HG03135 (cell line): ENCODE measurements around the gene BZW1.
A peak's percentile ranks its signal among the peaks of the same experiment; 100 is the strongest.

Experiments used
- ATAC-seq: cut with Tn5 transposase; IDR thresholded peaks from one replicate; pipeline ENCODE4 v1.9.1; 2021; ENCODE audit warnings: mild to moderate bottlenecking, moderate library complexity; ENCODE audit not compliant: unreplicated experiment

The BZW1 gene

DNA sequence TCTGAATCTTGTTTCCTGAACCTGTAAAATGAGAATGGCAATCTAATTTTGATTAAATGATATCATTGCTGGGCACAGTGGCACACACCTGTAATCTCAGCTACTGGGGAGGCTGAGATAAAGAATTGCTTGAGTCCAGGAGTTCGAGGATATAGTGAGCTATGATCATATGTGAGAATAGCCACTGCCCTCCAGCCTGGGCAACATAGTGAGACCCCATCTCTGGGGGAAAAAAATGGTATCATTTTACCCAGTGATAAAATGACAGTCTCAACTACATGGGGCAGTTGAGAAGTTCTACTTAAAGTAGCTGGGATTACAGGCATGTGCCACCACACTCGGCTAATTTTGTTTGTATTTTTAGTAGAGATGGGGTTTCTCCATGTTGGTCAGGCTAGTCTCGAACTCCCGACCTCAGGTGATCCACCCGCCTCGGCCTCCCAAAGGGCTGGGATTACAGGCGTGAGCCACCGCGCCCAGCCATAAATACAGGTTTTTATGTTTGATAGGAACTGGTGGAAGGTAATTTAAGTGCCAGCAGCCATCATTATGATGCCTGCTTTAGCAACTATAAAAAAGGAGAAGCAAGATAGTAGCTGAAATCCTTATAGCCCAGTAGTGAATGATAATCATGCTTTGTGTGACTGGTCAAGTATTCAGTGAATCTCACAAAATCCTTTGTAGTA is 17.0 kb downstream of the BZW1 start:
- ATAC-seq: no peak

DNA sequence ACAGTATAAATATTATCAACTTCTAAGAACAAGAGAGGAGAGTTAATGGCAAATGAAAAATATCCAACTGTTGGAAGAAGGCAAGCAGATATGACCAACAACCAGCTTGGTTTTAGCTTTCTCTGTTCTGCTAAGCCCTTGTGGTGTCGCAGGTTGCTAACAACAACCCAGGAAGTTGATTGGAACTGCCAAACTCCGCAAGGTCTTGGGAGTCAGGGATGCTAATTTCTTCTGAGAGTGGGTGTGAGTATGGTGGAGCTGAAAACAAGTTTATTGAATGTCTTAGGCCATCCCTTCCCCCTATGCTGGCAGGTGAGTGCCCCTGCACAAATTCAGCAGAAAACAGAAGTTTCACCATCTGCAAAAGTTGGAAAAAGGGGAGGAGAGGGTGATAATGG is 17.5 kb downstream of the BZW1 start:
- ATAC-seq: no peak

- ATAC-seq: no peak
These were observed 23.0 kb downstream of the BZW1 start for GRCh38 chr2:200834701-200835100.

DNA sequence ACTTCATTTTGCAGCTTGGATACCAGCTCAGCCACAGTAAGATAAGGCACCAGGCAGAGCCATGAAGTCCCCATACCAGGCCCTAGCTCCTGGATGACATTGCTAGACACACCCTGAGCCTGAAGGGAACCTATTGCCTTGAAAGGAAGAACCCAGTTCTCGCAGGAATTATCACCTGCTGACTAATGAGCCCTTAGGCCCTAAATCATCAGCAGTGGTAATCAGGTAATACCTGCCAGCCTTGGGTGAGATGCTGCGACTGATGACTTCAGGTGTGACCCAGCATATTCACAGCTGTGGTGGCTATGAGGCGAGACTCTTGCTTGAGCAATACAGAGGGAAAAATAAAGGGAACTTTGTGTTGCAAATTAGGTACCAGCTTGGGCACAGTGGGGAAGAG is 27.8 kb downstream of the BZW1 start:
- no peak for ATAC-seq

- ATAC-seq: no peak
These were observed 32.6 kb downstream of the BZW1 start for GRCh38 chr2:200843993-200844948.

GRCh38 chr2:200845194-200845593 is 33.5 kb downstream of the BZW1 start:
- ATAC-seq: no peak

GRCh38 chr2:200845669-200846325 is 34.1 kb downstream of the BZW1 start:
- no peak for ATAC-seq

- no peak for ATAC-seq
These were observed 35.6 kb downstream of the BZW1 start for GRCh38 chr2:200847269-200847668.

- no peak for ATAC-seq
These were observed 36.2 kb downstream of the BZW1 start for GRCh38 chr2:200847939-200848338.

- no peak for ATAC-seq
These were observed 39.0 kb downstream of the BZW1 start for GRCh38 chr2:200850512-200851256.

DNA sequence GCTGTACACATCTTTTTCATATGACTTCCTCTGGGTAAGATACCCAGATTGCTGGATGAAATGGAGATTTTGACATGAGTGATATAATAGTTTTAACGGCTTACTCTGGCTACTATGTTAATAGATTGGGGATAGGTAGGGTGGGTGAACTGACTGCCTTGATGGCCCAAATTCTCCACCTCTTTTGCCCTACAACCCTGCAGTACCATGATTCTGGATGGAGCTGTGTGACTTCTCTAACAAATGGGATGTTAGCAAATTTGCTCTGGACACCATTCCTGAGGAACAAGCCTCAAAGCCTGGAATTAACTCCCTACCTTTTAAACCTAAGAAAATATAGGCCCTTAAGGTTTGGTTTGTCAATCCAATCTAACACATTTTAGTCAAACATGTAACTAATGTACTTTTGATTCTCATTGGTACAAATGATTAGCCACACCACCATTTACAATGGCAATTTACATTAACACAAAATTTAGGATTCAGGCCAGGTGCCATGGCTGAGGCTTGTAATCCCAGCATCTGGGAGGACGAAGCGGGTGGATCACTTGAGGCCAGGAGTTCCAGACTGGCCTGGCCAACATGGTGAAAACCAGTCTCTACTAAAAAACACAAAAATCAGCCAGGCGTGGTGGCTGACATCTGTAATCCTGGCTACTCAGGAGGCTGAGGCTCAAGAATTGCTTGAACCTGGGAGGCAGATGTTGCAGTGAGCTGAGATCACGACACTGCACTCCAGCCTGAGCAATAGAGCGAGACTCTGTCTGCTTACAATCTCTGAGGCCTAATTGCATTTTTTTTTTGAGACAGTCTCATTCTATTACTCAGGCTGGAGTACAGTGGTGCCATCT is 39.9 kb downstream of the BZW1 start:
- ATAC-seq: no peak

DNA sequence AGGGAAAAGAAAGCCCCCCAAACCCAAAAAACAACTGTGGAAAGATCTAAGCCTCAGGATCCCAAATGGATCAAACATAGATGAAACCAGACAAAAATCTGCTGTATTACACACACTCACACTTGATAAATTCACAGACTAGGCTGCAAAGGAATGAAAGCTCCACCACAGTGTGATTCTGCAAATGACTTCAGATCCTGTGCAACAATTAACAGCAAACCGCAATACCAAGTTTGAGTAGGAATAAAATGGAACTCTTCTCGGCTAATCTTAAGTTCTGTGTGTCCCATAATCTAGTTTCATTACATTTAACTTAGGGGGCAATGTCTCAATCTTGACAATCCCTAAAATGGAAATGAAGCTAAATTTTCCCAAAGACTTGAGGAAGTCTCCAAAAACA is 40.9 kb downstream of the BZW1 start:
- ATAC-seq: no peak

- no peak for ATAC-seq
These were observed 45.1 kb downstream of the BZW1 start for GRCh38 chr2:200856806-200857205.

GRCh38 chr2:200860092-200860795 is 48.5 kb downstream of the BZW1 start:
- ATAC-seq: no peak

DNA sequence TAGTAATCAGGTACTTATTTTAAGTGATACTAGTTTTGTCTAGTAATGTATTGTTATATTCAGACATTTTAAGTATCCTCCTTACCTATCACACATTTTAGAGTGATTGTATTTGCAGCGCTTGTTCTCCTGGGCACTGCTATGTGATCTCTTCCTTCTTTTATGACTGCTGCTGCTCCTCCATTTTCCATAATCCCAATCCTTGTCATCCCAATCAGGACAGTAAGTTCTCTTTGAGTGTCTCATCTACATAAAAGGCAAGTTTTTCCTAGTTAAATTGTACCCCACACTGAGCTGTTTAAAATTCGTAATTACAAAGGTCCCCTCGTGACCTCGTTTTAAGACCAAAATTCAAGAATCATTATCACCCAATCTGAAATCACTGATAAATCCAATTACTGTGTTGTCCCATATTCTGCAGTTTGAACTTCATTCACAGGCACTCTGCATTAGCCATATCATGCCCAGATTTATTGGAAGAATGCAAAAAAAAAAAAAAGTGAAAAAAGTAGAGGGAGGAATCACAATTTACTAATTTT is 50.0 kb downstream of the BZW1 start:
- ATAC-seq: no peak

DNA sequence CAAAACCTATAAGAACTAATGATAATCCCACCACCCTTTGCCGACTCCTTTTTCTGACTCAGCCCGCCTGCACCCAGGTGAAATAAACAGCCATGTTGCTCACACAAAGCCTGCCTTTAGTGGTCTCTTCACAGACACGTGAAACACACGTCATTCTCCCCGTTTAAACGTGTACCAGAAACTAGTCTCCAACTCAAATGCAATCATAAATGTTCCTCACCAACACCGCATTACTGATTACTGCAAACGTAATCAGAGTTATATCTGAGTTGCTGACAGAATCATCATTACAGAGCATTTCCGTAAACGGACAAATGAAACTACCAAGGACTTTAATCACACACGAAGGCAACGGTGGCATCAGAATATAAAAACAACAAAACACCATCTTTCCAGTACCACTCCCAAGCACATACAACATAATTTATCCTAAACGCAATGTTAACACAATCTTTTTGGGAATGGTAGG is 50.9 kb downstream of the BZW1 start:
- ATAC-seq: no peak

DNA sequence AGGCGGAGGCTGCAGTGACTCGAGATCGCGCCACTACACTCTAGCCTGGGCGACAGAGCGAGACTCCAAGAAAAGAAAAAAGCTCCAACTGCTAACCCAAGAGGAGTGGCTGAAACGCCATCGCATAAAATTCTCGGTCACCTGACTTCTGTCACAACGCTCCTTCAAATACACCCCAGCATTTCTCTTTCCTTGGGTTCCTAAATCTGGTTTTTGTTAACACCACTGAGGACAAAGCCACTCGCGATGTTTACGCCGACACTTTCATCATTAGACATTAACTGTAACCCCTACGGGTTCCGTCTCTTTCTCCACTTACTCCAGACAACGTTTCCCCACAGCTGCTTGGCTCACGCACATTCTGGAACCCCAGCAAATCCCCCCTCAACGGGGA is 52.1 kb downstream of the BZW1 start:
- peak; percentile 14 for ATAC-seq

- peak; percentile 86 for ATAC-seq
These were observed 52.7 kb downstream of the BZW1 start, which contains the start of gene CLK1 for GRCh38 chr2:200864176-200865034. TSS of gene CLK1 (minus strand) at chr2:200864658. CDS start at chr2:200861862, 2,796 bp downstream.
